ENCODE data around the gene FAM9A.

FAM9A gene

DNA sequence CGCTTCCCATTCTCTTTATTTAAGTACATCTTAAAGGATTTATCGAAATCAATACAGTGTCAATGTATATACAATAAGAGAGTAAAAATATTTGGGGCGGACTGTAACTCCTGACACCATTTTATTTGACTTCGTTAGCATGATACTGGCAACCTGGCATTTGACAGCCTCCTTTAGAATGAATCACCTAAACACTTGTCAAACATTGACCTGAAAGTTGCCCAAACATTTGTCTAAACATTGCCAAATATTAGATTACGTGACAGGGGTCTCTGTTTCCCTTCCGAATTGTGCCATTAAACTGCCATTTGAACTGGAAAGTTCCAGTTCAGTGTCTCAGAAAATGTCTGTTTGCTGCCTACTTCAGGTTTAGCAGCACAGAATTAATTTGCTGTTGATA, 20.8 kb upstream of the FAM9A start:
- no peak overlapping the region for H3K27ac ChIP-seq
- no peak for TF ChIP-seq ZFX (IDR thresholded peaks at IDR 0.05; ENCODE audit: borderline replicate concordance)
- TF ChIP-seq, protein P1, sequence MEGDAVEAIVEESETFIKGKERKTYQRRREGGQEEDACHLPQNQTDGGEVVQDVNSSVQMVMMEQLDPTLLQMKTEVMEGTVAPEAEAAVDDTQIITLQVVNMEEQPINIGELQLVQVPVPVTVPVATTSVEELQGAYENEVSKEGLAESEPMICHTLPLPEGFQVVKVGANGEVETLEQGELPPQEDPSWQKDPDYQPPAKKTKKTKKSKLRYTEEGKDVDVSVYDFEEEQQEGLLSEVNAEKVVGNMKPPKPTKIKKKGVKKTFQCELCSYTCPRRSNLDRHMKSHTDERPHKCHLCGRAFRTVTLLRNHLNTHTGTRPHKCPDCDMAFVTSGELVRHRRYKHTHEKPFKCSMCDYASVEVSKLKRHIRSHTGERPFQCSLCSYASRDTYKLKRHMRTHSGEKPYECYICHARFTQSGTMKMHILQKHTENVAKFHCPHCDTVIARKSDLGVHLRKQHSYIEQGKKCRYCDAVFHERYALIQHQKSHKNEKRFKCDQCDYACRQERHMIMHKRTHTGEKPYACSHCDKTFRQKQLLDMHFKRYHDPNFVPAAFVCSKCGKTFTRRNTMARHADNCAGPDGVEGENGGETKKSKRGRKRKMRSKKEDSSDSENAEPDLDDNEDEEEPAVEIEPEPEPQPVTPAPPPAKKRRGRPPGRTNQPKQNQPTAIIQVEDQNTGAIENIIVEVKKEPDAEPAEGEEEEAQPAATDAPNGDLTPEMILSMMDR (IDR thresholded peaks at IDR 0.05), result no peak

DNA sequence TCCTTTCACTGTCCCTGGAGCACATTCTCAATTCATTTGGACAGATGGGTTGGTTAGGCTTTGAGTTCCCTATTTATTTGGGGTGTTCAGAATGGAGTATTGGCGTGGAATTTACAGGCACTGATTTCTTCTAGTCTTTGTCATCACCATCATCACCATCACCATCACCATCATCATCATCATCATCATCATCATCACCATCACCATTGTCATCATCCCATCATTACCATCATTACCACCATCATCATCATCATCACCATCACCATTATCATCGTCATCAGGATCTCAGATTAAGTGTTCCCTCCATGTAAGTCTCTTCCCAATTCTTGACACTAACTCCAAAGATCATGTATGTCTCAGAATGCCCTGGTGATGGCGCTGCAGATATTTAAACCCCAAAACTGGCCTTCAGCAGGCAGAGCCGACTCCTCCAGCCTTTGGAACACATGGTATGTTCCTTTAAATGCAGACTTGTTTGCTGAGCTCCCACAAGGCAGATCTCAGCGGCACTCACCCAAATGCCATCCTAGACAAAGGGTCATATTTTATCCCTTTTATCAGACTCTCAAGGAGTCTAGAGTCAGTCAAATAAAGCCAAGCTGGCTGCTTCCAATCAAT, 19.8 kb upstream of the FAM9A start:
- no peak overlapping the region for H3K27ac ChIP-seq
- TF ChIP-seq ZFX (IDR thresholded peaks at IDR 0.05; ENCODE audit: borderline replicate concordance), result no peak
- TF ChIP-seq, protein P1 (IDR thresholded peaks at IDR 0.05), result no peak

DNA sequence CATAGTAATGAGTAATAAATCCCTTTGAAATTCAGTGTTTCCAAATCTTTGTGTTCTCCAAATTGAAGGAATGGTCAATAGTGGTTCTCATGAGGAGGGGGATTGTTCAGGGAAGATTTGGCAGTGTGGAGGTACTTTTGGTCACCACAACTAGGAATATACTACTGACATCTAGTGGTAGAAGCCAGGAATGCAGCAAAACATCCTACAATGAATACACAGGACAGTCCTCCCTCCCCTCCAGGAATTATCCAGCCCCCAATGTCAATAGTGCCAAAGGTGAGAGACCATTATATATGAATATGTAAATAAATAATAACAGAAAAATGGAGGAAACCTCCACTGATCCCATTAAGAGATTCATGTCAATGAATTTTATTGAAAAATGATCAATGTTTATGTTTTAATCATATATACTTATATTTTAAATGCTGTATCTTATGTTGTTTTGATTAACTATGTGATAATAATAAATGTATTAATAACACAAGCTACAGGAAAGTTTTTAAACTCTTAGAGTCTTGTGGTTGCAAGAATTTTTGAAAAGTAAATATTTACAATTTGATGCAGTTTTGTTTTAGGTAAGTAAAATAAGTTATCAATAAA, 14.4 kb upstream of the FAM9A start:
- H3K27ac ChIP-seq, result no peak overlapping the region
- TF ChIP-seq, protein P1 (IDR thresholded peaks at IDR 0.05), result peak; percentile 71
- no peak for TF ChIP-seq ZFX (IDR thresholded peaks at IDR 0.05; ENCODE audit: borderline replicate concordance)

DNA sequence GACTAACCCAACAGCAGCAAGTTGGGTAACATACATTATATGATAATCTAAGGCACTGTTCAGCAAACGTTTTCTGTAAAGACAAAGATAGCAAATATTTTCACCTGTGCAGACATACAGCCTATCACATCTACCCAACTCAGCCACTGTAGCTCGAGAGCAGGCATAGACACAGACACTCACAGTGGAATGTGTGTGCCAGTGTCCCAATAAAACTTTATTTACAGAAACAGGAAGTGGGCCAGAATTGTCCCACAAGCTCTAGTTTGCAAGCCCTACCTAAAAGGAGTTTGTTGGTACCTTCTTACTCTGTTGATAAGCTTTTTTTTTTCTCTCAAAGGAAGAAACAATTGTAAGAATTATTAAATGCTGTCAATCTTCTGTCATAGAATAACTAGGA, 11.9 kb upstream of the FAM9A start:
- no peak overlapping the region for H3K27ac ChIP-seq
- TF ChIP-seq, protein P1 (IDR thresholded peaks at IDR 0.05), result no peak

DNA sequence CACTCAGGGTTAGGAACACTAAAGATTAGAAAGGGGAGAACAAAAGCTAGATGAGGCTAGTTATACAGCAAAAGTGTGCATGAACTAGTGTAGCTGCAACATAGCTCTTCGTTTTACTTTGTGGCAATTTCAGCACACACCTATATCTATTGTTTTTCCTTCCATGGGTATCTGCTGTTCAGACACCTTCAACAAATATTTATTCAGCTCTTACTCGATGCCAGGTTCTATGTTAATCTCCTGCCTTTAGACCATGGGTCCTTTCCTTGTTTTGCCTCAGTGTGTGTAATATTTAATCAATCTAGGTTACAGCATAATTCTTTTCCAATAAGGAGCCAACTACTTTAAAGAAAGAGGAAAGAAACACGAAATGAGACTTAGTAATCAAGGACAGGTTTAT, 10.4 kb upstream of the FAM9A start:
- H3K27ac ChIP-seq, result no peak overlapping the region

DNA sequence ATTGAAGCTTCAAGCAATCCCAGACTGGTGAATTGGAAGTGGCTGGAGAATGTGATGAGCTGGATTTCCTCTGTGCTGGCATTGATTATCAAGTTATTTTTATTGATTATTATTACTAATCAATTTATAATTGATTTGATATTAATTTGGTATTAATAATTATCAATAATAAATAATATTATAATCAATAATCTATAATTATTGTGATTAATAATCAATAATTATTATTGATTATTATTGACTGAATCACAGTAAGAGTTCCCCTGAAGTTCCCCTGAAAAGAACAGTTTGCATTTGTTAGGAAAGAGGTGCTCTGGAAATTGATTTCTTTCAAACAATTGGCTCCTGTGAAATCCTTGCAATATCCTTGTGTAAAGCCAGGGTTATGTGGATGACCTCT, 7.5 kb upstream of the FAM9A start:
- TF ChIP-seq ZFX (IDR thresholded peaks at IDR 0.05; ENCODE audit: borderline replicate concordance), result no peak
- TF ChIP-seq, protein P1 (IDR thresholded peaks at IDR 0.05), result no peak
- H3K27ac ChIP-seq, result no peak overlapping the region

More for the DNA sequence above, 10.4 kb upstream of the FAM9A start:
- no peak for TF ChIP-seq ZFX (IDR thresholded peaks at IDR 0.05; ENCODE audit: borderline replicate concordance)
- TF ChIP-seq, protein P1 (IDR thresholded peaks at IDR 0.05), result no peak

DNA sequence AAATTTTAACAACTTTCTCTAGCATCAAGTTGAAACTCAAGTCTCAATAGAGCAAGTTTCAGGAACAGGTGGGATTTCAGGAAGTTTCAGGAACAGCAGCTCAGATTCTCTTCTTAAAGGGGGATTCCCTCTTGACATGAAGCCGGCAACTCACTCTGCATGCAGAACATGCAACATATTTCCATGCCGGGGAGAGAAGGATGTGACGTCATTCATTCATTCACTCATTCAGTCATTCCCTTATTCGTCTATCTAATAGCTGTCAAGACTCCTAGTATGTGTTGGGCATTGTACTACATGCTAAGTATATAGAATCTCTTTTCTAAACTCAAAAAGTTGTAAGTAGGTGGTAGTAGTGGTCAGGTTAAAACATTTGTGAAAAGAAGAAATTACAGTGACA, 4.8 kb upstream of the FAM9A start:
- TF ChIP-seq, protein P1 (IDR thresholded peaks at IDR 0.05), result no peak
- TF ChIP-seq ZFX (IDR thresholded peaks at IDR 0.05; ENCODE audit: borderline replicate concordance), result no peak
- no peak overlapping the region for H3K27ac ChIP-seq

Measured in 22Rv1 (cell line).